Endometrial microvascular endothelial cells (primary cell): ENCODE results near the gene CXXC5. TPM values are rescaled to one million over a fixed set of nuclear protein-coding genes. Genes with fewer than 3 reads are reported as not detected.
"Not testable (repeated sequence)": the region's sequence is repeated elsewhere in the genome, so short reads cannot be mapped to it uniquely, and the experiment has no call there.

Experiments used
- in situ Hi-C: cut with HindIII; loops from 2 replicates; pipeline ENCODE4 v1.10.0; 2017; ENCODE audit warnings: low sequenced_read_pairs, low pct_unique_long_range_greater_than_20kb; ENCODE audit errors: inconsistent ontology term
- total RNA-seq: library from RNA; depleted of rRNA; stranded (reverse); fragments of >200 nt; gene quantifications from one replicate; pipeline ENCODE4 v1.2.3, GENCODE V29; 2015; ENCODE audit errors: inconsistent ontology term

The CXXC5 gene
- total RNA-seq, 1 donor from 2014 or later, result 1.5 TPM

GRCh38 chr5:139718403-139718802 lies 70.3 kb downstream of the CXXC5 start:
- in situ Hi-C loops, result not testable (repeated sequence)

- in situ Hi-C loops, result not testable (repeated sequence)
These were observed 71.8 kb downstream of the CXXC5 start for GRCh38 chr5:139719970-139720369.

- in situ Hi-C loops, result no loop called here
These were observed 75.9 kb downstream of the CXXC5 start for GRCh38 chr5:139723986-139724587.

DNA sequence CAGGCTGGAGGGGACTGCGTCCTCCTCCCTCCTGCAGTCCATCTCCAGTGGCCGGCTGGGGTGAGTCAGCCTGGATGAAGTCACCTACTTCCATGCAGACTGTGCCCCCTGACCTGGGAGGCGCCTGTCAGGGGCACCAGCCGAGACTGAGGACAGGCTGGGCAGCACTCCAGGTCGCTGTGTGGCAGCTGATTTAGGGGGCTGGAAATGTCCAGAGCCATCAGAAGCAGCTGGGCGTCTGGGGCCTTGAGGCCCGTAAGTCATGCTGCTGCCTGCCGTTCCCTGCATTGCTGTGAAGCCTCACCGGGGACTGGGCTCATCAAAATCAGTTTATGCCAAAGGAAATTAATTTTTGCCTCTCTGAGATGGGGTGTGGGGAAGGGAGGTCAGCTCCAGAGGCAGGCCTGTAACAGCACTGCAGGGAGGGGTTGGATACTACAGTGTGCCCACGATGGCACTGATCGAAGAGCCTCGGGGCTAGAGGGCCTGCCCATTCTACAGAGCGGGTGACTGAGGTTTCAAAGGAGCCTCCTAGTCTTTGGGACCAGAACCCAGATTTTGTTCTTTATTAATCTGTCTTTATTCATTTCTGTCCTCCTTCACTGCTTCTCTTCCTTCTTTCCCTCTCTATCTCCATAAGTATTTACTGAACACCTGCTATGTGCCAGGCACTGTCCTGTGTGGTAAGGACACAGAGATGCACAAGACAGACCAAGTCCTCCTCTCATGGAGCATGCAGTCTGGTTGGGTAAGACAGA lies 77.1 kb downstream of the CXXC5 start:
- in situ Hi-C loops, result no loop called here

DNA sequence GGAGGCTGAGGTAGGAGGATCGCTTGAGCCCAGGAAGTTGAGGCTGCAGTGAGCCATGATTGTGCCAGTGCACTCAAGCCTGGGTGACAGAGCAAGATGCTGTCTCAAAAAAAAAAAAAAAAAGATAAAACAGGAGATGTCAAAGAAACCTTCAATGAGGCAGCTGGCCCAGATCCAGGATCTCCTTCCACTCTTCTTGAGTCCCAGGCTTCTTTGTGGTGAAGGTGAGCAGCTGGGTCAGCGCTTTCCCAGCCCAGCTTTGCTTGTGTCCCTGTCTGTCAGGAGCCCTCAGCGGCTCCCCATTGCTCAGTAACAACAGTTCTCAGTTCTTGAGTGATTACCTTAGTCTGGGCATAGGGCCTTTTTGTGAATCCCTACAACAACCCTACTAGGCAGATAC lies 78.1 kb downstream of the CXXC5 start:
- in situ Hi-C loops, result no loop called here

DNA sequence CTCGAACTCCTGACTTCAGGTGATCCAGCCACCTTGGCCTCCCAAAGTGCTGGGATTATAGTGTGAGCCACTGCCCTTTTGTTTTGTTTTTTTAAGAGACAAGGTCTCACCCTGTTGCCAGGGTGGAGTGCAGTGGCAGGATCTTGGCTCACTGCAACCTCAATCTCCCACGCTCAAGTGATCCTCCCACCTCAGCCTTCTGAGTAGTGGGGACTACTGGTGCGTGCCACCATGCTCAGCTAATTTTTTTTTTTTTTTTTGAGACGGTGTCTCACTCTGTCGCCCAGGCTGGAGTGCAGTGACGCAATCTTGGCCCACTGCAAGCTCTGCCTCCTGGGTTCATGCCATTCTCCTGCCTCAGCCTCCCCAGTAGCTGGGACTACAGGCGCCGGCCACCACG lies 79.5 kb downstream of the CXXC5 start:
- in situ Hi-C loops, result not testable (repeated sequence)

DNA sequence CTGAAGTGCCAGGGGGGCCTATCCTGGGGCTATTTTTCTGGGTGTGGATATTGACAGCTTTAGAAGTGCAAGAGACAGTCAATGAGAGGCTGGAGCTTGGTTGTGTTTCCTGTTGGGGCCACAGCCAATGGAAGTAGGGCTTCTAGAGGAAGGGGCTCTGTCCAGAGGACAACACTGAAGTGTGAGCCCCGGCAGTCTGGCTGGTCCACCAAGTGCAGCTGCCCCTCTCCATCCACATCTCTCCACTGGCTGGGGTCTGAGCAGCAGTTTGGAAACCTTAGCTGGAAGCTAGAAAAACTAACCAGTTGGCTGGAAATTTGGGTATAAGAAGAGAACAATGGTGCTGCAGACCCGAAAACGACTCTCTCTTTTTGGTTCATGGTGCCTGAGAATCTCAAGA lies 83.1 kb downstream of the CXXC5 start:
- in situ Hi-C loops, result no loop called here

DNA sequence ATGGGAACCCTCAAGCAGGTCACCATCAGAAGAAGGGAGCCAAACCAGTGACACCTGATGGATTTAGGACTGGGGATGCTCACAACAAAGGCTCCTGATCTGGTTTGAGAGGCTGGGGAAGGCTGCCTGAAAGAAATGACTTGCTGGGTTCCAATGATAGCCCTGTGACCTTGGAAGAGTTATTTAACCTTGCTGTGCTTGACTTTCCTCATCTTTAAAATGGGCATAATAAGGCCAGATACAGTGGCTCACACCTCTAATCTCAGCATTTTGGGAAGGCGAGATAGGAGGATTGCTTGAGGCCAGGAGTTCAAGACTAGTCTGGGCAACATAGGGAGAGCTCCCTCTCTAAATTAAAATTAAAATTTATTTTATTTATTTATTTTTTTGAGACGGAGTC lies 83.9 kb downstream of the CXXC5 start:
- in situ Hi-C loops, result no loop called here

DNA sequence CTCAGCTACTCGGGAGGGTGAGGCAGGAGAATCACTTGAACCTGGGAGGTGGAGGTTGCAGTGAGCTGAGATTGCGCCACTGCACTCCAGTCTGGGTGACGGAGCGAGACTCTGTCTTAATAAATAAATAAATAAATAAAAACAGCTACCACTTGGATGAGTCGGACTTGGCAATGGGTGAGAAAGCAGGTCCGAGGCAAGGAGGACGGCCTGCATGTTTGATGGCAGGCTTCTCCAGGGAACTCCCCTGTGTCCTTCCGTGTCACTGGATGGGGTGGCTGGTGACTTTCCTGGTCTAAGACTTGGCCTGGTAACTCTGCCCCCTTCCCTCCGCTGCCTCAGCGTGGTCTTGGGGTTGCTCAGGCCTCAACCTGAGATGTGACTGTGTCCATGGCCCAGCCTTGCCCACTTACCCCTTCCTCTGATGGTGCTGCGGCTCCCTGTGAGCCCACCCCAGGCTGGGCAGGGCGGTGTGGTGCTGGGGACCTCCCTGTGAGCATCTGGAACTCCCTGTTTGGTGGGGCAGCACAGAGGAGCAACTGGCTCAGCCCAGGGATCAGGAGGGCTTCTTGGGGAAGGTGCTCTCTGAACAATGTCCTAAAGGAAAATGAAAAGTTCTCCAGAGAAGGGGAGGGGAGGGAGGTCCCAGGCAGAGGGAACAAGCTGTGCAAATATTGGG lies 85.0 kb downstream of the CXXC5 start:
- in situ Hi-C loops, result no loop called here

Other genes starting within 250 kb of the CXXC5 start
- 10.4 TPM for gene SPATA24, start 244.3 kb upstream of the CXXC5 start, total RNA-seq
- 10.1 TPM for gene DNAJC18, start 208.8 kb upstream of the CXXC5 start, total RNA-seq
- 417 TPM for gene ECSCR, start 185.6 kb upstream of the CXXC5 start, total RNA-seq
- not detected for gene SMIM33, start 177.3 kb upstream of the CXXC5 start, total RNA-seq
- gene STING1, start 165.6 kb upstream of the CXXC5 start, total RNA-seq, result 37.6 TPM
- gene UBE2D2, start 87.0 kb upstream of the CXXC5 start, total RNA-seq, result 105 TPM
- not detected for gene PSD2, start 147.5 kb downstream of the CXXC5 start, total RNA-seq